Bronchial epithelial cell (primary cell): Measurements from ENCODE around the gene SLC16A13. TPM values are rescaled to one million over a fixed set of nuclear protein-coding genes. Genes with fewer than 3 reads are reported as not detected.
A peak's percentile ranks its signal among the peaks of the same experiment; 100 is the strongest.
"Not testable (repeated sequence)": the region's sequence is repeated elsewhere in the genome, so short reads cannot be mapped to it uniquely, and the experiment has no call there.

Experiments
- DNase-seq: peaks from one replicate; pipeline ENCODE4 v3.0.0-alpha.2; 2010; ENCODE audit warnings: low read depth
- FAIRE-seq: peaks from 2 replicates; lab custom pipeline; 2011; peaks lifted over from hg19 to GRCh38; lab: Jason Lieb, UNC
- H3K27me3 ChIP-seq: 2 replicates; pipeline ENCODE4 v1.5.1; 2011; ENCODE audit warnings: low read length; ENCODE audit not compliant: control insufficient read depth, insufficient read depth
- H3K36me3 ChIP-seq: 2 replicates; pipeline ENCODE4 v1.5.1; 2011; ENCODE audit warnings: low read length; ENCODE audit not compliant: control insufficient read depth, insufficient read depth
- H3K4me3 ChIP-seq: 2 replicates; pipeline ENCODE4 v1.5.1; 2011; ENCODE audit warnings: mild to moderate bottlenecking, low read depth, low read length, control low read depth
- CTCF ChIP-seq: IDR thresholded peaks from 2 replicates; pipeline ENCODE4 v1.5.1; 2011; ENCODE audit warnings: mild to moderate bottlenecking, moderate library complexity, low read length, control low read depth, inconsistent platforms; ENCODE audit not compliant: insufficient read depth, severe bottlenecking
- total RNA-seq: library from RNA; depleted of rRNA; stranded (reverse); fragments of >200 nt; gene quantifications from 2 replicates; pipeline ENCODE4 v1.2.1, GENCODE V29; 2014

SLC16A13 gene
- total RNA-seq, 1 donor from 2014 or later: 0.26 TPM

- Histone ChIP-seq H3K27me3 (no peaks in the 10 kb centered on the region), H3K4me3 (no peak within 1 kb of the TSS), H3K36me3 (no peaks in the 10 kb centered on the region)
- no peak for DNase-seq
- TF ChIP-seq CTCF: no peak
- FAIRE-seq: no peak
These were observed 44.0 kb downstream of the SLC16A13 start, which contains the start of gene CLEC10A for GRCh38 chr17:7079581-7080455. TSS of gene CLEC10A (minus strand) at chr17:7080251. CDS start at chr17:7078812, 1,439 bp downstream.

DNA sequence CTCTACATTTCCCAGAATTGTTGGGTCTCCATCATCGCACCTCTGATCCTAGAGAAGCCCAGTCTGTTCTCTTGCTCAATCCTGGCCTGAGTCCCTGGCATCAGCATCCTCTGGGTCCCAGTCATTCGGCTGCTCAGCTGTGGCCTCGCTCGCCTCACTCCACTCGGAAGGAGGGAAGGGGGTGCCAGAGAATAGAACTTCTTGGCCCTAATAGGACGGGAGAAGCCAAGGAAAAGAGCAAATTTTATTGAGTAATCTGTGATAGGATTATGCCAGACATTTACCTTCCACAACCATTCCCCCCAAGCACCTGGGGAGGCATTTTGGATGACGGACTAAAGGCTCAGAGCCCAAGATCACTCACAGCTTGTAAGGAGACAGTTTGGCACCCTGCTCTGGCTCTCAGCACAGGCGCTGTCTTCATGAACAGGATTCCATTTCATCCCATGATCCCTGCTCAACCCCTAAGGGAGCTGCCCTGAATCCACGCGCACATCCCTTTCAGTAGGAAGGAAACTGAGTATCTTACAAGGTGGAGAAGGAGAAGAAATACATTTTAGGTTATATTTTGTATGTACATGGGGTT is 44.7 kb downstream of the SLC16A13 start:
- DNase-seq (no peak), FAIRE-seq (peak; percentile 18)
- no peak for TF ChIP-seq CTCF
- Histone ChIP-seq H3K4me3 (no peak overlapping the region), H3K27me3 (no peaks in the 10 kb centered on the region), H3K36me3 (no peaks in the 10 kb centered on the region)

DNA sequence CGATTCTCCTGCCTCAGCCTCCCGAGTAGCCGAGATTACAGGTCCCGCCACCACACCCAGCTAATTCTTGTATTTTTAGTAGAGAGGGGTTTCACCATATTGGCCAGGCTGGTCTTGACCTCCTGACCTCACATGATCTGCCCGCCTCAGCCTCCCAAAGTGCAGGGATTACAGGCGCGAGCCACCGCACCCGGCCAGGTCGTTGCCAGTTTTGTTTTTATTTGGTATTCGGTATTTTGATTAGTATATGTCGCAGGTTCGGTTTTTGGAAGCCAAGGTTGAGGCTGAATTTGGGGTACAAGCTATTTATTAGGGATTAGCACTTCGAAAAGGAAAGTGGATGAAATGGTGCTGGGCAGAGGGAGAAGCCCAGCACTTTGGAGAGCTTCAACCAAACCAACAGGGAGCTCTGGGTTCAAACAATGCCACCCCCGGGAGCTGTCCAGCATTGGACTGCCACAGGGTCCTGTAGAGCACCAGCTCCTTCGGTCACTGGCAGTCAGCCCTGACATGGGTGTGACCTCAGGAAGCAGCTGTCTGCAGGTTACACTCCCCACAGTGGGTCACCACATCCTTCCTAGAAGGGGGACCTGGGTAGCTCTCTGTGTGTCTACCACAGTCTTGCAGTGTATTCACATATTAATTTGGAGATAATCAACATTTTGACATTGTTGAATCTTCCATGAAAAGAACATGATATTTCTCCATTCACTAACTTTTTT is 45.7 kb downstream of the SLC16A13 start:
- Histone ChIP-seq H3K27me3 (no peaks in the 10 kb centered on the region), H3K36me3 (no peaks in the 10 kb centered on the region), H3K4me3 (no peak overlapping the region)
- no peak for DNase-seq
- TF ChIP-seq CTCF: no peak
- FAIRE-seq: no peak

- no peak for TF ChIP-seq CTCF
- Histone ChIP-seq H3K27me3 (no peaks in the 10 kb centered on the region), H3K36me3 (no peaks in the 10 kb centered on the region), H3K4me3 (no peak overlapping the region)
- no peak for FAIRE-seq
- DNase-seq: peak; percentile 29
These were observed 47.8 kb downstream of the SLC16A13 start for GRCh38 chr17:7083592-7083991.

GRCh38 chr17:7084088-7084487 is 48.3 kb downstream of the SLC16A13 start:
- DNase-seq (no peak), FAIRE-seq (no peak)
- TF ChIP-seq CTCF: no peak
- H3K27me3 ChIP-seq: no peaks in the 10 kb centered on the region
- no peaks in the 10 kb centered on the region for H3K36me3 ChIP-seq
- H3K4me3 ChIP-seq: no peak overlapping the region

- not testable (repeated sequence) for H3K4me3 ChIP-seq, FAIRE-seq, H3K27me3 ChIP-seq, H3K36me3 ChIP-seq
- DNase-seq: peak; percentile 79
These were observed 52.6 kb downstream of the SLC16A13 start for GRCh38 chr17:7088442-7088841.

GRCh38 chr17:7089570-7089969 is 53.8 kb downstream of the SLC16A13 start:
- H3K4me3 ChIP-seq, H3K27me3 ChIP-seq, DNase-seq, H3K36me3 ChIP-seq, FAIRE-seq: not testable (repeated sequence)
